Measurements from ENCODE around the gene ZNF26.
"Not testable (repeated sequence)": the region's sequence is repeated elsewhere in the genome, so short reads cannot be mapped to it uniquely, and the experiment has no call there.

The ZNF26 gene

GRCh38 chr12:132949936-132950837, 36.0 kb upstream of the ZNF26 start:
- H3K36me3 ChIP-seq (ENCODE audit: insufficient read depth, low read length): peaks cover 14% of the 10 kb centered on the region

DNA sequence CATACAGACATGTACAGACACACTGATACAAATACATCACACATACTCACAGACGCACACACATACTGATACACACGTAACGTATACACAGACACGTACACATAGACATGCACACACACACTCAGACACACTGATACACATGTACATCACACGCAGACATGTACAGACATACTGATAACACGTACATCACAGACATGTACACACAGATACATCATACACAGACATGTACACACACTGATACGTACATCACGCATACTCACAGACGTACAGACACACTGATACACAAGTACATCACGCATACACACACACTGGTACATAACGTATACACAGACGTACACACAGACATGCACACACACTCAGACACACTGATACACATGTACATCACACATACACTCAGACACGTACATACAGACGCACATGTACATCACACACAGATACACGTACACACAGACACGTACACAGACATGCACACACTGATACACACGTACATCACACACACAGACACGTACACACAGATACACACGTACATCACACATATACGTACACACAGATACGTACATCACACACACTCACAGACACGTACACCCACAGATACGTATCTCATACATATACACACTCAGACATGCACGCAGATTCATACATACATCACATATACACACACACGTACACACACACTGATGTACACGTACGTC, 35.2 kb upstream of the ZNF26 start:
- Histone ChIP-seq H3K9me3 (ENCODE audit: low read length) (no peaks in the 10 kb centered on the region), H3K4me3 (ENCODE audit: low read depth in 1 of 2, low read length in 2 of 2) (no peak overlapping the region), H3K36me3 (ENCODE audit: insufficient read depth, low read length) (peaks cover 8% of the 10 kb centered on the region), H3K27ac (ENCODE audit: low read depth, low read length) (no peak overlapping the region), H3K27me3 (ENCODE audit: control insufficient read depth in 1 of 2, insufficient read depth in 2 of 2, low read length in 2 of 2) (no peaks in the 10 kb centered on the region), H3K4me1 (ENCODE audit: insufficient read depth, low read length) (peaks cover 7% of the 10 kb centered on the region), H3K9ac (ENCODE audit: low read length) (no peak overlapping the region)

More at GRCh38 chr12:132949936-132950837, 36.0 kb upstream of the ZNF26 start:
- Histone ChIP-seq H3K9ac (ENCODE audit: low read length) (no peak overlapping the region), H3K27ac (ENCODE audit: low read depth, low read length) (no peak overlapping the region), H3K27me3 (ENCODE audit: control insufficient read depth in 1 of 2, insufficient read depth in 2 of 2, low read length in 2 of 2) (no peaks in the 10 kb centered on the region), H3K4me1 (ENCODE audit: insufficient read depth, low read length) (peaks cover 7% of the 10 kb centered on the region), H3K4me3 (ENCODE audit: low read depth in 1 of 2, low read length in 2 of 2) (no peak overlapping the region), H3K9me3 (ENCODE audit: low read length) (no peaks in the 10 kb centered on the region)

- Histone ChIP-seq H3K4me1 (ENCODE audit: insufficient read depth, low read length) (peaks cover 7% of the 10 kb centered on the region), H3K4me3 (ENCODE audit: low read depth in 1 of 2, low read length in 2 of 2) (no peak overlapping the region), H3K27me3 (ENCODE audit: control insufficient read depth in 1 of 2, insufficient read depth in 2 of 2, low read length in 2 of 2) (no peaks in the 10 kb centered on the region), H3K9ac (ENCODE audit: low read length) (no peak overlapping the region), H3K9me3 (ENCODE audit: low read length) (no peaks in the 10 kb centered on the region), H3K36me3 (ENCODE audit: insufficient read depth, low read length) (peaks cover 7% of the 10 kb centered on the region), H3K27ac (ENCODE audit: low read depth, low read length) (no peak overlapping the region)
Measured at GRCh38 chr12:132951649-132952048, 34.5 kb upstream of the ZNF26 start.

DNA sequence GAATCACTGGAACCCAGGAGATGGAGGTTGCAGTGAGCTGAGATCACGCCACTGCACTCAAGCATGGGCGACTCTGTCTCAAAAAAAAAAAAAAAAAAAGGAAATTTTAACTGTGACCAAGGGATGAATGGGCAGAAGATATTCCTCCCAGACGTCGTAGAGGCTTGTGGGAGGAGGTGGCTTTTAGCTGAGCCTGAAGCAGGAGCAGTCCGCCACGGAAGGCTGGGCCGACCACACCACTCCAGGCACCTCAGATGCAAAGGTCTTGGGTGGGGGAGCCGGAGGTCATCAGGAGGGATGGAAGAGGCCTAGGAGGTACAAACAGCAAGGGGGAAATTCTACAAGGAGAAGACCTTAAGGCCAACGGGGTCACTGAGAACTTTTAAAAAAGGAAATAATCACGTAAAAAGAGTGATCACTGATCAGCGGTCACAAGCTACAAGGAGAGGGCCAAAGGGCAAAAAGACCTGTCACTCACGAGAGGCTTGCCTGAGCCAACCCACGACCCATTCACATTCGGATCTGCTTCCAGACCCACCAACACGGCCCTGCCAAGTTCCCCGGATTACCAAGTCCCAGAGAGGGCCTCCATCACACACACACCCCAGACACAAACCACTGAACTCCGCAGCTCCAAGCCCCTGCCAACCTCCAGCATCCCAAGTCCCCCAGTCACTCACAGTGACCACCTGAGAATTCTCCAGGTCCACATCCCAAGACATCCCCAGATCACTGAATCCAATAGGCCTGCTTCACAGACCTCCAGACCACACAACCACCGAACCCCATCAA, 33.6 kb upstream of the ZNF26 start:
- Histone ChIP-seq H3K4me3 (ENCODE audit: low read depth in 1 of 2, low read length in 2 of 2) (no peak overlapping the region), H3K9me3 (ENCODE audit: low read length) (no peaks in the 10 kb centered on the region), H3K27ac (ENCODE audit: low read depth, low read length) (no peak overlapping the region), H3K27me3 (ENCODE audit: control insufficient read depth in 1 of 2, insufficient read depth in 2 of 2, low read length in 2 of 2) (no peaks in the 10 kb centered on the region), H3K36me3 (ENCODE audit: insufficient read depth, low read length) (peaks cover 7% of the 10 kb centered on the region), H3K4me1 (ENCODE audit: insufficient read depth, low read length) (peaks cover 11% of the 10 kb centered on the region), H3K9ac (ENCODE audit: low read length) (no peak overlapping the region)

- Histone ChIP-seq H3K36me3 (ENCODE audit: insufficient read depth, low read length) (peaks cover 5% of the 10 kb centered on the region), H3K4me3 (ENCODE audit: low read depth in 1 of 2, low read length in 2 of 2) (no peak overlapping the region), H3K9ac (ENCODE audit: low read length) (no peak overlapping the region), H3K9me3 (ENCODE audit: low read length) (no peaks in the 10 kb centered on the region), H3K27me3 (ENCODE audit: control insufficient read depth in 1 of 2, insufficient read depth in 2 of 2, low read length in 2 of 2) (no peaks in the 10 kb centered on the region), H3K27ac (ENCODE audit: low read depth, low read length) (no peak overlapping the region), H3K4me1 (ENCODE audit: insufficient read depth, low read length) (peaks cover 11% of the 10 kb centered on the region)
Measured at GRCh38 chr12:132953163-132953425, 33.1 kb upstream of the ZNF26 start.

GRCh38 chr12:132953771-132954170, 32.4 kb upstream of the ZNF26 start:
- Histone ChIP-seq H3K27ac (ENCODE audit: low read depth, low read length) (no peak overlapping the region), H3K4me1 (ENCODE audit: insufficient read depth, low read length) (peaks cover 11% of the 10 kb centered on the region), H3K9ac (ENCODE audit: low read length) (no peak overlapping the region), H3K27me3 (ENCODE audit: control insufficient read depth in 1 of 2, insufficient read depth in 2 of 2, low read length in 2 of 2) (no peaks in the 10 kb centered on the region), H3K36me3 (ENCODE audit: insufficient read depth, low read length) (no peaks in the 10 kb centered on the region), H3K4me3 (ENCODE audit: low read depth in 1 of 2, low read length in 2 of 2) (no peak overlapping the region), H3K9me3 (ENCODE audit: low read length) (no peaks in the 10 kb centered on the region)

DNA sequence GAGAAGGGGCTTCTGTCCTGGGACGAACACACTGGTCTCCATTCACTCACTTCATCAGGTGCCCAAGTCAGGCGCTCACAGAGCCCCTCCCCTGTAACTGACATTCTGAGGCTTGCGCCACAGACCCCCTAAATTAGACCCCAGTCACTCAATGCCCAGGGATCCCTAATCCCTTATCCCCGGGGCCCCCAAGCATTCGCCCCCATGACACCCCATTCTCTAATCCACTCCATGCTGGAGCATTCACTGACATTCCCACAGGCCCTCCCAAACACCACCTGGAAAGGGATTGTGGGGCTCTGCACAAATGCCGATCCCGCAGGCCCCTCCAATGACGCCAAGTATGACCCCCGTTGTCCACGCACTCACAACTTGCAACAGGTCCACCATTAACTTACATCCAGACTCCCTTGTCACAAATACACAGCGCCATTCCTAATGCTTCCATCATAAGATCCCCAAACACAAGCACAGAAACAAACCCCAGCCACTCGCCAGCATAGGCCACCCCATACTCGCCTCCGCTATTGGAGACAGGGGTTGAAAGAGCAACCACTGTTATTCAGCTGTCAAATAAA, 31.6 kb upstream of the ZNF26 start:
- no peaks in the 10 kb centered on the region for H3K9me3 ChIP-seq (ENCODE audit: low read length)
- no peaks in the 10 kb centered on the region for H3K27me3 ChIP-seq (ENCODE audit: control insufficient read depth in 1 of 2, insufficient read depth in 2 of 2, low read length in 2 of 2)
- H3K4me3 ChIP-seq (ENCODE audit: low read depth in 1 of 2, low read length in 2 of 2): peak overlapping the region; percentile 52 to 82
- H3K9ac ChIP-seq (ENCODE audit: low read length): peak overlapping the region; percentile 74
- H3K4me1 ChIP-seq (ENCODE audit: insufficient read depth, low read length): peaks cover 11% of the 10 kb centered on the region
- no peaks in the 10 kb centered on the region for H3K36me3 ChIP-seq (ENCODE audit: insufficient read depth, low read length)
- peak overlapping the region; percentile 79 for H3K27ac ChIP-seq (ENCODE audit: low read depth, low read length)

DNA sequence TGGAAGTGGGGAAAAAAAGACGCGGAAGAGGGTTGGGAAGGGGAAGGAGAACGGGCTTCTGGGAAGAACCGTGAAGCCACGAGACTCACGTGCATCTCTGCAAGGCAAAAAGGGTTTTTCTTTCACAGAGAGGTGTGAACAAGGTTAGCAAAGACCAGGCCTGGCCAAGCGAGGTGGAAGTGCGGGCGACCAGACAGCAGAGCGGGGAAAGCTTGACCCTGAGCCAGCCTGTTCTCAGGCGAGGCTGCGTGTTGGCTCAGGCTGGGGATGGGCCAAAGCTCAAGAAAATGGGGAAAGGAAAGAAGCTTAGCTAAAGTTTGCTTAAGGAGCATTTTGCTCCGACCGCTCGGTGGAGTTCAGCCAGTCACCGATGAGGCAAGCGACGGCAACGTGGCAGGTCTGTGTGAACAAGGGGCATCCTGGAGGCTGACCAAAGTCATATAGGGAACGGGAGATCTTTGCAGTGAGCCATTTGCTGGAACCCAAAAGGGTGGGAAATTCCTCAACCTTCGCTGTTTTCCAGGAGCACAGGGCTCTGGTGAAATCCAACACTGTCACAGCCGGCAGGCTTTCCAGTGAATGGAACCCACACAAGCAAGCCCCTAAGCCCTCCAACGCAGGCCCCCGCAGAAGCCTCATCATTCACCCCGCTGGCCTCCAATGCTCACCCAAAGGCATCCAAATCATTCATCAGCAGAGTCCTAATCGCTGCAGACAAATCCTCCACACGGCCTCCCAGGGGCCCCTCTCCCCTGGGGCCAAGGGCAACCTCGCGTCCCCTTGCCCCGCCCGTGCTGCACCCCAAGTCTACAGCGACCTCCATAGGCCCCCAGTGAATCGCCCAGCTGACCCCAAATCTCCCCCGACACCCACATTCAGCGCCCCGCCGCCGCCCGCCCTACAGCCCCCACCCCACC, 30.8 kb upstream of the ZNF26 start:
- Histone ChIP-seq H3K4me3 (ENCODE audit: low read depth in 1 of 2, low read length in 2 of 2) (peak overlapping the region; percentile 52 to 82), H3K9me3 (ENCODE audit: low read length) (no peaks in the 10 kb centered on the region), H3K4me1 (ENCODE audit: insufficient read depth, low read length) (peaks cover 11% of the 10 kb centered on the region), H3K27me3 (ENCODE audit: control insufficient read depth in 1 of 2, insufficient read depth in 2 of 2, low read length in 2 of 2) (no peaks in the 10 kb centered on the region), H3K27ac (ENCODE audit: low read depth, low read length) (peak overlapping the region; percentile 79), H3K9ac (ENCODE audit: low read length) (peak overlapping the region; percentile 74), H3K36me3 (ENCODE audit: insufficient read depth, low read length) (no peaks in the 10 kb centered on the region)

DNA sequence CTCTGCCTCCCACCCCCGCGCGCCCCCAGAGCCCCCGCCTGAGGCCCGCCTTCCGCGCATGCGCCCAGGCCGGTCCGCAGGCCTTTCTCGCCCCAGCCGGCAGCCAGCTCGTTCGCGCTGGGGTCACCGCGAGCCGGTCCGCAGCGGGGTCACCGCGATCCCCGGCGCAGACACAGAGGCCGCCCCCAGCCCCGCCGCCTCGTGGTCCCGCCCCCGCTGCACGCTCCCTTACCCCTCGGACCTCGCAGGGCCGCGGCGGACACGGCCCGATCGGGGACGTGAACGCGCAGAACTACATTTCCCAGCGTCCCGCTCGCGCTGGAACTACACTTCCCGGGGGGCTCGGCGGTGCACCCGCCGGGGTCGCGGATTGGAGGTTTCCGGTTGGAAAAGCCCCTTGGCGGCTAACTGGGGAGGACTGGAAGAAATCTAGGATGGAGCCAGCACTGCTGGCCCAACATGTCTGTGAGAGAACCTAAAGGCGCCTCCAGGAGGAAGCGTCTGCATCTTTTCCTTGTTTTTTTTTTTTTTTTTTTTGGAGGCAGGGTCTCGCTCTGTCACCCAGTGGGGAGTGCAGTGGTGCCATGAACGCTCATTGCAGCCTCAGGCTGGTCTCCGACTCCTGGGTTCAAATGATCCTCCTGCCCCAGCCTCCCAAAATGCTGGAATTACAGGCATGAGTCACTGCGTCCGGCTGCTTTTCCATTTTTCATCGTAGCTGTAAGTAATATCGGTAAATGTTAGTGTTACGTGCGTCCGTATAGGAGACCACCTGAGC, 30.0 kb upstream of the ZNF26 start, which contains the start of gene ZNF605:
Gene ZNF605, minus strand, starts transcription at position 296 of the 778 bp plus-strand sequence. CDS start 10,671 bp downstream, outside the sequence.
- Histone ChIP-seq H3K9me3 (ENCODE audit: low read length) (no peaks in the 10 kb centered on the region), H3K27ac (ENCODE audit: low read depth, low read length) (peak within 1 kb of the TSS; percentile 82), H3K9ac (ENCODE audit: low read length) (peak within 1 kb of the TSS; percentile 84), H3K4me3 (ENCODE audit: low read depth in 1 of 2, low read length in 2 of 2) (peak within 1 kb of the TSS; percentile 88 to 95), H3K4me1 (ENCODE audit: insufficient read depth, low read length) (peaks cover 11% of the 10 kb centered on the region), H3K36me3 (ENCODE audit: insufficient read depth, low read length) (no peaks in the 10 kb centered on the region), H3K27me3 (ENCODE audit: control insufficient read depth in 1 of 2, insufficient read depth in 2 of 2, low read length in 2 of 2) (no peaks in the 10 kb centered on the region)

GRCh38 chr12:132961790-132962189, 24.4 kb upstream of the ZNF26 start:
- H3K4me1 ChIP-seq (ENCODE audit: insufficient read depth, low read length); H3K27ac ChIP-seq (ENCODE audit: low read depth, low read length); H3K9me3 ChIP-seq (ENCODE audit: low read length); H3K27me3 ChIP-seq (ENCODE audit: control insufficient read depth in 1 of 2, insufficient read depth in 2 of 2, low read length in 2 of 2); H3K4me3 ChIP-seq (ENCODE audit: low read depth in 1 of 2, low read length in 2 of 2); H3K9ac ChIP-seq (ENCODE audit: low read length); H3K36me3 ChIP-seq (ENCODE audit: insufficient read depth, low read length): not testable (repeated sequence)
